HG02610 (cell line): ENCODE measurements around the gene GTF2H2C_2.
"Not testable (repeated sequence)": the region's sequence is repeated elsewhere in the genome, so short reads cannot be mapped to it uniquely, and the experiment has no call there.

Experiments
- ATAC-seq: cut with Tn5 transposase; IDR thresholded peaks from one replicate; pipeline ENCODE4 v1.9.1; 2021; ENCODE audit warnings: mild to moderate bottlenecking, moderate library complexity; ENCODE audit not compliant: unreplicated experiment

Gene GTF2H2C_2

DNA sequence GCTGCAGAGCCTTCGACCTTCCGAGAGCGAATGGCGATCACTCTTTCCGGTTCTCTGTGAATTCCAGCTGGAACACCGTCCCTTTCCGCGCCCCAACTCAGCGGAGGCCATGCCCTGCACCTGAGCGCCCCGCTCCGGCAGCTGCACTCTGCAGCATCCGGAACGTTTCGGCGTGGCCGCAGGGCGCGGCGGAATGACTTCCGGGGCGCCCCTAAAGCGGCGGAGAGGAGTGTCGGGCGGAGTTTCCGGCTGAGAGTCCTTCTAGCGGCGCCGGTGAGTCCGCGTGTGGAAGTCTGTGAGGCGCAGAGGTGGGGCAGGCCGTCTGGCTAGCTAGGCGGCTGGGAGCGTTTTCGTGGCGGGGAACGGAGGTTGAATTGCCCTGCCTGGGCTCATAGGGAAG lies at the start of gene GTF2H2C_2:
Gene GTF2H2C_2 (plus strand): TSS at position 252 of the 400 bp plus-strand sequence.
- ATAC-seq: peak; percentile 97

DNA sequence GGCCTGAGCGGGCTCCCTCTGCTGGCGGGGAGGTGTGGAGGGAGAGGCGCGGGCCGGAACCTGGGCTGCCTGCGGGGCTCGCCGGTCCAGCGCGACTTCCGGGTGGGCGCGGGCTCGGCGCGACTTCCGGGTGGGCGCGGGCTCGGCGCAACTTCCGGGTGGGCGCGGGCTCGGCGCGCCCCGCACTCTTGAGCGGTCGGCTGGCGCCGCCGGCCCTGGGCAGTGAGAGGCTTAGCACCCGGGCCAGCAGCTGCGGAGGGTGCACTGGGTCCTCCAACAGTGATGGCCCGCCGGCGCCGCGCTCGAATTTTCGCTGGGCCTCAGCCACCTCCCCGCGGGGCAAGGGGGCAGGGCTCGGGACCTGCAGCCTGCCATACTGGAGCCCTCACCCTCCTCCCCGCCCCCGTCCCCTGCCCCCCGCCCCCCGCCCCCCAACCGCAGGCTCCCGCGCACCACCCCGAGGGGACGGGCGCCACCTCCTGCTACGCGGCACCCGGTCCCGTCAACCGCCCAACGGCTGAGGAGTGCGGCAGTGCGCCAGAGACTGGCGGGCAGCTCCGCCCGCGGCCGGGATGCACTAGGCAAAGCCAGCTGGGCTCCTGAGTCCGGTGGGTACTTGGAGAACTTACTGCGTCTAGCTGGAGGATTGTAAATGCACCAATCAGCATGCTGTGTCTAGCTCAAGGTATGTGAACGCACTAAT lies 14.0 kb upstream of the GTF2H2C_2 start:
- ATAC-seq: not testable (repeated sequence)

GRCh38 chr5:70421322-70421721 lies 6.2 kb downstream of the GTF2H2C_2 start:
- not testable (repeated sequence) for ATAC-seq

- ATAC-seq: not testable (repeated sequence)
Observed at GRCh38 chr5:70423215-70423614, 8.0 kb downstream of the GTF2H2C_2 start.

- not testable (repeated sequence) for ATAC-seq
Observed at GRCh38 chr5:70438518-70438917, 23.4 kb downstream of the GTF2H2C_2 start.

DNA sequence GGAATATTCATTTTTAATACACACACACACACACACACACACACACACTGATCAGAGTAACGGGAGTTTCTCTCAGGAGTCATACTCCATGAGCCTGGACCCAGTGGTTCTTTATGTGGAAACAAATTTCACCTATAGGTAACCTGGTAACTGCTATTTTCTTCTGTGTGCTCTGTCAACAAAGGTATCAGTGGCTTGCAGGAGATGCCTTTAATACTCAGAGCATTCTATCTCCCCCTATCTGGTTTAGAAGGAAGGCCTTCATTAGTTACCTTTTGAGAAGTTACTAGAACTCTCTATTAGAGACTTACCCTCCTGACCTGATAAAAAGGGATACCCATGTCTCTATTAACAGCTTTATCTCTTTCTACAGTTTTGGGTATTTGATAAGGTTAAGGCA lies 34.4 kb downstream of the GTF2H2C_2 start:
- ATAC-seq: not testable (repeated sequence)

- ATAC-seq: not testable (repeated sequence)
Observed at GRCh38 chr5:70451249-70451984, 36.2 kb downstream of the GTF2H2C_2 start.

DNA sequence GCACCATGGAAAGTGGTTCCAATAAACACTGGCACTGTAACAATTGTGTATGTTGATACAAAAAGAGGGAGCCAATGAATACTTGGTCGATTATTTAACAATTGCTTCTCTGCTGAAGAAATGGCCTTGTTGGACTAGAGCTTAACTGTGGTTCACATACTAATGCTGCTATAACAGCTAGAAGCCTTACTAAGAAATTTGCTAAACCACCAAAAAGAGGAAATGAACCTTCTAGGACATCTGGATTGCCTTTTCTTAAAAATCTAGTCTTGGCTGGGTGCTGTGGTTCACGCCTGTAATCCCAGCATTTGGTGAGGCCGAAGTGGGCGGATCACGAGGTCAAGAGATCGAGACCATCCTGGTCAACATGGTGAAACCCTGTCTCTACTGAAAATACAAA lies 41.9 kb downstream of the GTF2H2C_2 start:
- ATAC-seq: peak; percentile 76

DNA sequence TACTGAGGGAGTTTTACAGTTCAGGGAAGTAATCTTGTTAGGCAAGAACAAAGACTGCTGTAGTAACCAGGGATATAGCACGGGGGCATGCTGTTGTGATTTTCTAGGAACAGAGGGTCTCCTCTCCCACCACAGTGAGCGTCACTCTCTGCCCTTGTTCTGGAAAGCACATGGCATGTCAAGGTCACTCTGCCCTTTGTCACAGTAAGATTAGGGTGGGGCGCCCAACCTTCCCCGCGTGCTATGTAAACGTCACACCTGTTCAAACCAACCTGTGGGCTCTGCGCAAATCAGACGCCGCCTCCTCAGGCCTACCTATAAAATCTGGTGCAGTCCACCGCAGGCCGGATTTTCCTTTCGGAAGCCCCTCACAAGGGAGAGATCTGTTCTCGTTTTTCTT lies 44.0 kb downstream of the GTF2H2C_2 start:
- ATAC-seq: not testable (repeated sequence)

GRCh38 chr5:70461984-70462383 lies 46.8 kb downstream of the GTF2H2C_2 start:
- not testable (repeated sequence) for ATAC-seq

- not testable (repeated sequence) for ATAC-seq
Observed at GRCh38 chr5:70464019-70464637, 49.0 kb downstream of the GTF2H2C_2 start.

- ATAC-seq: not testable (repeated sequence)
Observed at GRCh38 chr5:70469926-70470509, 54.9 kb downstream of the GTF2H2C_2 start.
